Testis (tissue), 2 donors: ENCODE measurements around the gene CETN3.

Experiments
- CTCF ChIP-seq, 3 experiments: fragments of 450-650 bp in 2 of 3; fragments of 200-600 bp in 1 of 3; sonication (generic) in 1 of 3; IDR thresholded peaks; one replicate each; pipeline ENCODE4 v1.5.1; 2016 to 2019; ENCODE audit warnings: antibody characterized with exemption in 3 of 3, mild to moderate bottlenecking in 2 of 3, moderate library complexity in 1 of 3
- POLR2A ChIP-seq: fragments of 450-650 bp; IDR thresholded peaks from one replicate; pipeline ENCODE4 v1.6.1; 2017; ENCODE audit warnings: antibody characterized with exemption, mild to moderate bottlenecking, moderate library complexity

- TF ChIP-seq CTCF (IDR thresholded peaks at IDR 0.05): peak in 2 of 3 experiments; percentile 22 to 61
- no peak for TF ChIP-seq POLR2A
Observed at GRCh38 chr5:90386099-90386710, 23.4 kb downstream of the CETN3 start.
